NCI-H69 (cell line): Measurements from ENCODE around the gene NEDD1.

Experiments
- DNase-seq: peaks from one replicate; lab custom pipeline; 2025; lab: John Stamatoyannopoulos, UW

NEDD1 gene

GRCh38 chr12:96902076-96902475, 5.0 kb upstream of the NEDD1 start:
- DNase-seq, result peak; percentile 26

GRCh38 chr12:96906498-96906848, 584 bp upstream of the NEDD1 start:
- DNase-seq, result peak; percentile 58

- DNase-seq, result peak; percentile 69
Observed at GRCh38 chr12:96907671-96908422, 790 bp downstream of the NEDD1 start.

GRCh38 chr12:96908423-96908675, 1.3 kb downstream of the NEDD1 start:
- no peak for DNase-seq

- no peak for DNase-seq
Observed at GRCh38 chr12:96912261-96912660, 5.2 kb downstream of the NEDD1 start.

- DNase-seq, result no peak
Observed at GRCh38 chr12:96912943-96913342, 5.9 kb downstream of the NEDD1 start.

GRCh38 chr12:96919510-96920210, 12.6 kb downstream of the NEDD1 start:
- DNase-seq, result no peak

GRCh38 chr12:96948782-96949181, 41.7 kb downstream of the NEDD1 start:
- no peak for DNase-seq

- no peak for DNase-seq
Observed at GRCh38 chr12:96979532-96979931, 72.5 kb downstream of the NEDD1 start.

GRCh38 chr12:96980991-96981414, 73.9 kb downstream of the NEDD1 start:
- DNase-seq, result peak; percentile 33

- DNase-seq, result no peak
Observed at GRCh38 chr12:96981911-96982310, 74.9 kb downstream of the NEDD1 start.

- DNase-seq, result no peak
Observed at GRCh38 chr12:96982671-96983070, 75.6 kb downstream of the NEDD1 start.

- peak; percentile 78 for DNase-seq
Observed at GRCh38 chr12:96985515-96986362, 78.7 kb downstream of the NEDD1 start.

GRCh38 chr12:96986883-96987523, 79.9 kb downstream of the NEDD1 start:
- peak; percentile 87 for DNase-seq

- no peak for DNase-seq
Observed at GRCh38 chr12:96988919-96989318, 81.9 kb downstream of the NEDD1 start.

- DNase-seq, result peak; percentile 81
Observed at GRCh38 chr12:96989916-96990315, 82.9 kb downstream of the NEDD1 start.

- peak; percentile 83 for DNase-seq
Observed at GRCh38 chr12:96994900-96995299, 87.8 kb downstream of the NEDD1 start.

GRCh38 chr12:96995861-96996260, 88.8 kb downstream of the NEDD1 start:
- DNase-seq, result no peak

- no peak for DNase-seq
Observed at GRCh38 chr12:96997797-96998484, 90.9 kb downstream of the NEDD1 start.

- no peak for DNase-seq
Observed at GRCh38 chr12:97003276-97003675, 96.2 kb downstream of the NEDD1 start.
